PC-3 (cell line): ENCODE measurements around the gene RHOXF2. TPM values are rescaled to one million over a fixed set of nuclear protein-coding genes. Genes with fewer than 3 reads are reported as not detected.
"Not testable (repeated sequence)": the region's sequence is repeated elsewhere in the genome, so short reads cannot be mapped to it uniquely, and the experiment has no call there.

ENCODE experiments used
- ATAC-seq: fragments of 200-7000 bp; cut with Tn5 transposase; 2 replicates; pipeline ENCODE4 v1.9.1; 2020; ENCODE audit warnings: mild to moderate bottlenecking, moderate library complexity
- BruUV-seq: library from RNA; stranded (reverse); fragments of 400-500 nt; replicated peaks from 2 replicates; lab custom pipeline; 2021; lab: Mats Ljungman, UMichigan
- CTCF ChIA-PET: fragments of 300-600 bp; sonication (Branson Sonifier 250); formaldehyde crosslinking; loops from one replicate; lab custom pipeline; 2022; ENCODE audit warnings: antibody characterized with exemption; lab: Charles Lee
- POLR2A ChIA-PET: fragments of 300-600 bp; sonication (Branson Sonifier 250); formaldehyde crosslinking; loops from one replicate; lab custom pipeline; 2022; ENCODE audit warnings: antibody characterized with exemption; ENCODE audit not compliant: unreplicated experiment; lab: Charles Lee
- DNase-seq: peaks from one replicate; pipeline ENCODE4 v3.0.0-alpha.2; 2015
- H2AFZ ChIP-seq: fragments of 300-600 bp; sonication (generic); 2 replicates; pipeline ENCODE4 v1.6.0; 2016; ENCODE audit warnings: antibody characterized with exemption, low read length
- H3F3A ChIP-seq: fragments of 300-600 bp; sonication (generic); one replicate; pipeline ENCODE4 v1.6.0; 2017; ENCODE audit warnings: antibody characterized with exemption, low read length, control low read depth, mild to moderate bottlenecking; ENCODE audit not compliant: unreplicated experiment
- H3K27ac ChIP-seq: fragments of 300-600 bp; sonication (generic); 2 replicates; pipeline ENCODE4 v1.5.1; 2016; ENCODE audit warnings: mild to moderate bottlenecking, low read length
- H3K27me3 ChIP-seq: fragments of 300-600 bp; sonication (generic); 2 replicates; pipeline ENCODE4 v1.6.1; 2016; ENCODE audit warnings: low read length, mixed read lengths
- H3K36me3 ChIP-seq: fragments of 300-600 bp; sonication (generic); 2 replicates; pipeline ENCODE4 v1.6.1; 2016; ENCODE audit warnings: low read depth, mixed run types, low read length, mixed read lengths
- H3K4me1 ChIP-seq: fragments of 300-600 bp; sonication (generic); 2 replicates; pipeline ENCODE4 v1.5.1; 2016; ENCODE audit warnings: low read length; ENCODE audit not compliant: insufficient read depth
- H3K4me2 ChIP-seq: fragments of 300-600 bp; sonication (generic); 2 replicates; pipeline ENCODE4 v1.6.0; 2016; ENCODE audit warnings: low read length
- H3K4me3 ChIP-seq: fragments of 300-600 bp; sonication (generic); 2 replicates; pipeline ENCODE4 v1.5.1; 2016; ENCODE audit warnings: mild to moderate bottlenecking, low read length, mixed read lengths
- H3K79me2 ChIP-seq: fragments of 300-600 bp; sonication (generic); 2 replicates; pipeline ENCODE4 v1.6.1; 2017; ENCODE audit warnings: low read length, mixed read lengths
- H3K9ac ChIP-seq: fragments of 300-600 bp; sonication (generic); 2 replicates; pipeline ENCODE4 v1.6.0; 2016; ENCODE audit warnings: mild to moderate bottlenecking, low read length
- H3K9me2 ChIP-seq: fragments of 300-600 bp; sonication (generic); replicated peaks from 2 replicates; pipeline ENCODE4 v1.6.1; 2016; ENCODE audit warnings: mixed run types, low read length, mixed read lengths
- H3K9me3 ChIP-seq: fragments of 300-600 bp; sonication (generic); 2 replicates; pipeline ENCODE4 v1.6.1; 2016; ENCODE audit warnings: low read length, mixed read lengths
- H4K20me1 ChIP-seq: fragments of 300-600 bp; sonication (generic); 2 replicates; pipeline ENCODE4 v1.6.1; 2016; ENCODE audit warnings: low read length, mixed read lengths
- EZH2 ChIP-seq: fragments of 300-600 bp; sonication (generic); IDR thresholded peaks from one replicate; pipeline ENCODE4 v1.6.1; 2017; ENCODE audit warnings: antibody characterized with exemption, mild to moderate bottlenecking, low read length; ENCODE audit not compliant: unreplicated experiment
- EZH2phosphoT487 ChIP-seq: fragments of 300-600 bp; sonication (generic); IDR thresholded peaks from 2 replicates; pipeline ENCODE4 v1.6.1; 2018; ENCODE audit warnings: mild to moderate bottlenecking, antibody characterized with exemption, low read length, borderline replicate concordance
- intact Hi-C: fragments of 100-400 bp; cut with micrococcal nuclease; formaldehyde crosslinking; loops from 2 replicates; pipeline ENCODE4 v1.9.0; 2023
- total RNA-seq: library from RNA; depleted of rRNA; stranded (reverse); fragments of >200 nt; gene quantifications from 2 replicates; pipeline ENCODE4 v1.2.3, GENCODE V29; 2014
- TF ChIP-seq, protein P1 (sequence below): fragments of 300-600 bp; sonication (generic); conservative IDR thresholded peaks from 2 replicates; pipeline ENCODE4 v1.5.1; 2017; ENCODE audit warnings: antibody characterized with exemption, low read depth, mild to moderate bottlenecking, low read length

Gene RHOXF2
- total RNA-seq, 1 experiment from 2014 or later: not detected

DNA sequence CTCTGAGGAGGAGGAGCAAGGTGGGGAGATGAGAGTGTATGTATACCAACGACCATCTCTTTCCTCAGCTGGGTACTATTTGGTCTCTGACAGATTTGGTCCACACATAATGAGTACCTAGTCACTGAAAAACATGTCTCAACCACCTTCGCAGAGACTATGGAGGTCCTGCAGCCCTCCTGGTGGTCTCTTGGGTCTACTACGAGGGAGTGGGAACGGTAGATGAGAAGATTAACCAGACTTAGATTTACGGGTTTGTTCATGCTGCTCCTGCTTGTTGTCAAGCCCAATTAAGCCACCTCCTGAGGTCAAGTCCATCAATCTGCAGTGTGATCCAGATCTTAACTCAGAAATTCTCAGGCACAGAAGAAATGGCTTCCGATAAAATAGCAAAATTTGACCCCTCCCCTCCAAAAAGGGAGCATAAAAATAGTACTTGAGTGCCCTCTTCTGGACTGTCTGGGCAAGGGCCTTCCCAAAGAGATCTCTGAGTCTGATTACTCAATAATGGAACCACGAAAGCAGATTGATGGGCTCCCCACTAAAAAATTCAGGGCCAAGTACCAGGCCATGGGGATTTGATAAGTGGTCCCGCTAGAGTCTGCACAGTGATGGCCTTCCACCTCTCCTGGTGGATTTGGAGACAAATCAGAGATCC lies 38.3 kb downstream of the RHOXF2 start:
- H3K36me3 ChIP-seq, H3K79me2 ChIP-seq, BruUV-seq, H4K20me1 ChIP-seq, H3K9me2 ChIP-seq, H3K27me3 ChIP-seq, H3K27ac ChIP-seq, CTCF ChIA-PET, DNase-seq, H3K9me3 ChIP-seq, intact Hi-C loops, H3K9ac ChIP-seq, H3K4me3 ChIP-seq, POLR2A ChIA-PET, H2AFZ ChIP-seq, H3F3A ChIP-seq, H3K4me1 ChIP-seq, H3K4me2 ChIP-seq: not testable (repeated sequence)
- peak; percentile 45 for ATAC-seq

DNA sequence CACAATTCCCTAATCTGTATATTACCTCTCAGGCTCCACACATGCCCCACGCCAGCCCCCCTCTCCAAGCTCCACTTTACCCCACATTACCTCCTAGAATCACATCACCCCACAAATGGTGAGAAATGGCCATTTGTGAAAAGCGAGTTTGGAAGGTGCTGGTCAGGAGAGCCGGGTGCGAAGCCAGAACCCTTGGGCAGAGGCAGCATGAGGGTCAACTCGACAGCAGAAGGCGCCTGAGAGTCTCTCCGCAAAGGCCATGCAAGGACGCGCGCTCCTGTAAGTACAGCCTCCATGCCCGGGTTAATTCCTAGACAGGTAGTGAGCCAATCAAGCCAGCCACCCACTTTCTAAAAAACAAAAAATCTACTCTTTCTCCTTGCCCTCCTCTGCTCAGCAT lies 42.4 kb downstream of the RHOXF2 start:
- H3F3A ChIP-seq: no peaks in the 10 kb centered on the region

DNA sequence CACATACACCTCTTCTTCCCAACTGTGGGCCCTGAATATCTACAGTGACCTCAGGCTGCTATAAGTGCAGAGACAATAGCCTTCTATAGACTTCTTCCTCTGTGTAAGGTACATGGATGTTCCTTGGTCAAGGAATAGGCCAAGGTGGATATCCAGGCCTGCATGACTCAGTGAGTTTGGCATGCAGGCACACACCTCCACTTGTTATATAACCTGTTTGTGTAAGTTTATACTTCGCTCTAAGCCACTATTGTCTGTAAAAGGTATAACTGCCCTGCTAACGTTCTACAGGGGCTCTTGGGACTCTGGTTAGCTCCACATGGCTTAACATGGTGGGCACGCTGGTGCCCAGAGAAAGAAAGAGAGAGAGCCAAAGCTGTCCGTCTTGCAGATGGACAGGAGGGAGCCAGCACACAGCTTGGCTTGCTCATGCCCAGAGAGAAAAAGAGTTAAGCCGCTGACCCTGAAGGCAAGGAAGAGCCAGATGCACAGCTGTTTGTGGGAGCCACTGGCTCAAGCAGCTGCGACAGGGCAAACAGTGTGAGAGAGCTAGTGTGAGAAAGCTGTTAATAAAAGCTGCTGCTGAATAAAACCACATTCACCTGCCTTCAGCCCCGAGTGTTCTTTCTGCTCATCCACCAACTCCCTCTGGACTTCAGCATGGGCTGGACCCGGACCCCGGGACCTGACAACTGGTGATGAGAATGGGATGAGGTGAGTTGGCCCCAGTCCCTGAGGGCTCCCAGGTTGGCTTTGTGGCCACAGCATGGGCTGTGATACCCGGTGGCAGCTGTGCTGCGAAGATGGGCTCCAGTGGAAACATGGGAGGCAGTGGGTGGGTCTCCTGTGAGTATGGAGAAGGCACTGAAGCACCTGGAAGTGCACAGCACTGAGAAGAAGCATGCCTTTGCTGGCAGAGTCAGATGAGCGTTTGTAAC lies 47.7 kb downstream of the RHOXF2 start:
- no peaks in the 10 kb centered on the region for H4K20me1 ChIP-seq
- H3K27me3 ChIP-seq: no peaks in the 10 kb centered on the region
- H3K9me3 ChIP-seq: no peaks in the 10 kb centered on the region
- no TSS peak for BruUV-seq
- ChIA-PET POLR2A (no interaction called here), CTCF (no interaction called here)
- intact Hi-C loops: no loop called here
- H3K9ac ChIP-seq: no peak overlapping the region
- DNase-seq (peak; percentile 55), ATAC-seq (no peak; the same call in 1 of the 2 replicates)
- no peaks in the 10 kb centered on the region for H3K36me3 ChIP-seq
- H3K27ac ChIP-seq: no peak overlapping the region
- no peak overlapping the region for H3K4me3 ChIP-seq
- no peaks in the 10 kb centered on the region for H3K79me2 ChIP-seq
- no peaks in the 10 kb centered on the region for H3F3A ChIP-seq
- no peak overlapping the region for H3K4me2 ChIP-seq
- no peaks in the 10 kb centered on the region for H3K9me2 ChIP-seq
- no peak overlapping the region for H2AFZ ChIP-seq
- peaks cover 7% of the 10 kb centered on the region; the same call in 1 of the 2 replicates for H3K4me1 ChIP-seq
- no peak for TF ChIP-seq EZH2
- no peak for TF ChIP-seq EZH2phosphoT487
- TF ChIP-seq, protein P1, sequence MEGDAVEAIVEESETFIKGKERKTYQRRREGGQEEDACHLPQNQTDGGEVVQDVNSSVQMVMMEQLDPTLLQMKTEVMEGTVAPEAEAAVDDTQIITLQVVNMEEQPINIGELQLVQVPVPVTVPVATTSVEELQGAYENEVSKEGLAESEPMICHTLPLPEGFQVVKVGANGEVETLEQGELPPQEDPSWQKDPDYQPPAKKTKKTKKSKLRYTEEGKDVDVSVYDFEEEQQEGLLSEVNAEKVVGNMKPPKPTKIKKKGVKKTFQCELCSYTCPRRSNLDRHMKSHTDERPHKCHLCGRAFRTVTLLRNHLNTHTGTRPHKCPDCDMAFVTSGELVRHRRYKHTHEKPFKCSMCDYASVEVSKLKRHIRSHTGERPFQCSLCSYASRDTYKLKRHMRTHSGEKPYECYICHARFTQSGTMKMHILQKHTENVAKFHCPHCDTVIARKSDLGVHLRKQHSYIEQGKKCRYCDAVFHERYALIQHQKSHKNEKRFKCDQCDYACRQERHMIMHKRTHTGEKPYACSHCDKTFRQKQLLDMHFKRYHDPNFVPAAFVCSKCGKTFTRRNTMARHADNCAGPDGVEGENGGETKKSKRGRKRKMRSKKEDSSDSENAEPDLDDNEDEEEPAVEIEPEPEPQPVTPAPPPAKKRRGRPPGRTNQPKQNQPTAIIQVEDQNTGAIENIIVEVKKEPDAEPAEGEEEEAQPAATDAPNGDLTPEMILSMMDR: no peak

More for the DNA sequence above, 42.4 kb downstream of the RHOXF2 start:
- H3K9me3 ChIP-seq: no peaks in the 10 kb centered on the region
- no peak for ATAC-seq
- ChIA-PET CTCF (no interaction called here), POLR2A (no interaction called here)
- no peaks in the 10 kb centered on the region for H3K79me2 ChIP-seq
- no peak for DNase-seq
- peaks cover 4% of the 10 kb centered on the region; the same call in 1 of the 2 replicates for H3K4me1 ChIP-seq
- no peaks in the 10 kb centered on the region for H3K27me3 ChIP-seq
- H3K4me2 ChIP-seq: no peak overlapping the region
- TF ChIP-seq EZH2phosphoT487 (no peak), EZH2 (no peak)
- TF ChIP-seq, protein P1: no peak
- H3K27ac ChIP-seq: no peak overlapping the region
- intact Hi-C loops: no loop called here
- BruUV-seq: no TSS peak
- no peaks in the 10 kb centered on the region for H3K36me3 ChIP-seq
- H3K4me3 ChIP-seq: no peak overlapping the region
- H3K9ac ChIP-seq: no peak overlapping the region
- no peak overlapping the region for H2AFZ ChIP-seq
- H3K9me2 ChIP-seq: no peaks in the 10 kb centered on the region
- H4K20me1 ChIP-seq: no peaks in the 10 kb centered on the region
